Karpas-422 (cell line): ENCODE data around the gene VPS13D. TPM values are rescaled to one million over a fixed set of nuclear protein-coding genes. Genes with fewer than 3 reads are reported as not detected.

Source experiments
- DNase-seq: peaks from one replicate; pipeline ENCODE4 v3.0.0-alpha.2; 2015
- H2AFZ ChIP-seq: fragments of 200-600 bp; sonication (generic); 2 replicates; pipeline ENCODE4 v1.6.1; 2014; ENCODE audit warnings: antibody characterized with exemption, low read length, mixed read lengths
- H3K27ac ChIP-seq: fragments of 200-600 bp; sonication (generic); 2 replicates; pipeline ENCODE4 v1.5.1; 2014; ENCODE audit warnings: mild to moderate bottlenecking, low read length, moderate library complexity
- H3K27me3 ChIP-seq: fragments of 200-600 bp; sonication (generic); 2 replicates; pipeline ENCODE4 v1.6.1; 2014; ENCODE audit warnings: low read length, mixed read lengths
- H3K36me3 ChIP-seq: fragments of 200-600 bp; sonication (generic); 2 replicates; pipeline ENCODE4 v1.6.1; 2014; ENCODE audit warnings: low read length, mixed read lengths; ENCODE audit not compliant: insufficient read depth
- H3K4me1 ChIP-seq: fragments of 200-600 bp; sonication (generic); 2 replicates; pipeline ENCODE4 v1.6.1; 2014; ENCODE audit warnings: mild to moderate bottlenecking, low read length, mixed read lengths
- H3K4me2 ChIP-seq: fragments of 200-600 bp; sonication (generic); 2 replicates; pipeline ENCODE4 v1.6.1; 2014; ENCODE audit warnings: low read length, low read depth, mild to moderate bottlenecking; ENCODE audit not compliant: poor library complexity, severe bottlenecking
- H3K4me3 ChIP-seq: fragments of 200-600 bp; sonication (generic); 2 replicates; pipeline ENCODE4 v1.5.1; 2014; ENCODE audit warnings: mild to moderate bottlenecking, antibody characterized with exemption, low read length, mixed read lengths
- H3K79me2 ChIP-seq: fragments of 200-600 bp; sonication (generic); 2 replicates; pipeline ENCODE4 v1.6.1; 2014; ENCODE audit warnings: mild to moderate bottlenecking, low read length, mixed read lengths
- H3K9ac ChIP-seq: fragments of 200-600 bp; sonication (generic); 2 replicates; pipeline ENCODE4 v1.6.0; 2014; ENCODE audit warnings: low read length
- H3K9me2 ChIP-seq: fragments of 200-600 bp; sonication (generic), shearing (Covaris generic); replicated peaks from 2 replicates; pipeline ENCODE4 v1.6.0; 2014; ENCODE audit warnings: mild to moderate bottlenecking, low read length, moderate library complexity; ENCODE audit not compliant: insufficient read depth
- H3K9me3 ChIP-seq: fragments of 300-700, 200-600 bp; sonication (generic); 2 replicates; pipeline ENCODE4 v1.6.1; 2014; ENCODE audit warnings: low read length, mixed read lengths
- H4K20me1 ChIP-seq: fragments of 200-600 bp; sonication (generic); 2 replicates; pipeline ENCODE4 v1.6.1; 2014; ENCODE audit warnings: mild to moderate bottlenecking, antibody characterized with exemption, low read length, low read depth; ENCODE audit not compliant: insufficient read depth
- total RNA-seq: library from RNA; depleted of rRNA; stranded (reverse); fragments of >200 nt; shearing (Covaris generic); gene quantifications from 2 replicates; pipeline ENCODE4 v1.2.3, GENCODE V29; 2014; ENCODE audit warnings: low replicate concordance

VPS13D gene
- total RNA-seq, 1 experiment from 2014 or later = 36.2 TPM

- Histone ChIP-seq H3K4me2 (no peak overlapping the region), H3K9me2 (no peaks in the 10 kb centered on the region), H3K79me2 (no peaks in the 10 kb centered on the region), H3K36me3 (no peaks in the 10 kb centered on the region), H2AFZ (no peak overlapping the region), H3K4me1 (peaks cover 7% of the 10 kb centered on the region), H3K9ac (no peak overlapping the region), H3K27me3 (no peaks in the 10 kb centered on the region), H3K4me3 (no peak overlapping the region), H3K27ac (no peak overlapping the region), H3K9me3 (no peaks in the 10 kb centered on the region), H4K20me1 (no peaks in the 10 kb centered on the region)
- no peak for DNase-seq
These were observed 252.1 kb downstream of the VPS13D start for GRCh38 chr1:12481928-12482327.

GRCh38 chr1:12482988-12483387, 253.2 kb downstream of the VPS13D start:
- Histone ChIP-seq H3K27me3 (no peaks in the 10 kb centered on the region), H4K20me1 (no peaks in the 10 kb centered on the region), H3K9me3 (no peaks in the 10 kb centered on the region), H3K4me1 (peaks cover 7% of the 10 kb centered on the region), H3K27ac (no peak overlapping the region), H3K4me3 (no peak overlapping the region), H3K79me2 (no peaks in the 10 kb centered on the region), H2AFZ (no peak overlapping the region), H3K4me2 (no peak overlapping the region), H3K36me3 (no peaks in the 10 kb centered on the region), H3K9me2 (no peaks in the 10 kb centered on the region), H3K9ac (no peak overlapping the region)
- DNase-seq = no peak

DNA sequence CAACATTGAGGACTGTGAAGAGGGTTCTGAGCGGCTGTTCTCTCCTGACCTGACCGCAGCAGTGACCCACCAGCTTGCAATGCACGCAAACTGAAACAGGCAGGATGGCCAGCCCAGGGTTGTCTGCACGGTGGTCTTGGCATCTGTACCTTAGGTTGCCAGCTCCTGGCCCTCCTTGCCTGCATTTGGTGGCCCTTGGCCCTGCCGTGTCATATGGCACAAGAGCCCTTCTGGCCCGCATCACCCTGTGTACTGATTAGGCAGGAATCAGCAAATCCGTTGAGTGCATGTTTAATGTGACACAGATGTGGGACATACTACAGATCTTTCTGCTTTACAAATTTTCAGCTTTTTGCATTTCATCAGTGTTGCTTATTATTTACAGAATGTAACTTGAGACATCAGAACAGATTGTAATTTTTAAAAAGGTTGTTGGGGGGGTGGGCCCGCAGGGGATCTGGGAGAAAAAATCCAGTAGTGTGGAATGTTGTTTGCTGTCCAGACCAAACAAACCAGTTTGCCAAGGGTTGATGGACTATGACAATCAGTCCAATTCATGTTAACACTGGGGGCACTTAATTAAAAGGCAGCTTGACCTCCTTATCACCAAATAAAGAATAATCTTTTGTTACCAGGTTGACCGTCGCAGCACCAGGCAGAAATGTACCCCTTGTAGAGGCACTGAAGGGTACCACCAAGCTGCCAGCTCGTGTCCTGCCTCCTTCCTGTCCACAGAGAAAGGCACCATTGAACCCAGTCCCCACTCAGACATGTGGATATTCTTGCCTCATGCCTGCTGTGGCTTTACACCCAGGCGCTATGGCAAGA, 255.6 kb downstream of the VPS13D start:
- no peak overlapping the region for H2AFZ ChIP-seq
- no peak overlapping the region for H3K4me3 ChIP-seq
- H3K4me2 ChIP-seq = no peak overlapping the region
- H3K27me3 ChIP-seq = no peaks in the 10 kb centered on the region
- no peaks in the 10 kb centered on the region for H3K36me3 ChIP-seq
- no peak for DNase-seq
- no peaks in the 10 kb centered on the region for H3K79me2 ChIP-seq
- no peak overlapping the region for H3K27ac ChIP-seq
- H3K9ac ChIP-seq = no peak overlapping the region
- peaks cover 7% of the 10 kb centered on the region for H3K4me1 ChIP-seq
- no peaks in the 10 kb centered on the region for H3K9me3 ChIP-seq
- H3K9me2 ChIP-seq = no peaks in the 10 kb centered on the region
- H4K20me1 ChIP-seq = no peaks in the 10 kb centered on the region

DNA sequence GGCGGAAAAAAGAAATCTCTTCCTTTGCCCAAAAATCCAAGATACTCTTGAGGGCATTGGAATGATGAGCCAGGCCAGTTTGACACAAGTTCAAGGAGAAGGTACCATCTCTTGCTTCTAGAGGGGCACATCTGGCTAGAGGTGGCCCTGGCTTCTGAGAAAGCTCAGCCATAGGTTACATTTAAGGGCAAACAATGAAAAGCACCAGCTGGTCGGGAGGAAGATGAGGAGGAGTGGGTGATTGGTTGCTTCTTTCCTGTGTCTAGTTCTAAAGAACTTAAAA, 256.2 kb downstream of the VPS13D start:
- no peaks in the 10 kb centered on the region for H3K27me3 ChIP-seq
- no peaks in the 10 kb centered on the region for H3K9me2 ChIP-seq
- no peak overlapping the region for H3K4me2 ChIP-seq
- H3K36me3 ChIP-seq = no peaks in the 10 kb centered on the region
- no peaks in the 10 kb centered on the region for H4K20me1 ChIP-seq
- no peak overlapping the region for H2AFZ ChIP-seq
- peaks cover 3% of the 10 kb centered on the region for H3K4me1 ChIP-seq
- no peak overlapping the region for H3K4me3 ChIP-seq
- no peak for DNase-seq
- no peaks in the 10 kb centered on the region for H3K79me2 ChIP-seq
- H3K9me3 ChIP-seq = no peaks in the 10 kb centered on the region
- H3K9ac ChIP-seq = no peak overlapping the region
- H3K27ac ChIP-seq = no peak overlapping the region

DNA sequence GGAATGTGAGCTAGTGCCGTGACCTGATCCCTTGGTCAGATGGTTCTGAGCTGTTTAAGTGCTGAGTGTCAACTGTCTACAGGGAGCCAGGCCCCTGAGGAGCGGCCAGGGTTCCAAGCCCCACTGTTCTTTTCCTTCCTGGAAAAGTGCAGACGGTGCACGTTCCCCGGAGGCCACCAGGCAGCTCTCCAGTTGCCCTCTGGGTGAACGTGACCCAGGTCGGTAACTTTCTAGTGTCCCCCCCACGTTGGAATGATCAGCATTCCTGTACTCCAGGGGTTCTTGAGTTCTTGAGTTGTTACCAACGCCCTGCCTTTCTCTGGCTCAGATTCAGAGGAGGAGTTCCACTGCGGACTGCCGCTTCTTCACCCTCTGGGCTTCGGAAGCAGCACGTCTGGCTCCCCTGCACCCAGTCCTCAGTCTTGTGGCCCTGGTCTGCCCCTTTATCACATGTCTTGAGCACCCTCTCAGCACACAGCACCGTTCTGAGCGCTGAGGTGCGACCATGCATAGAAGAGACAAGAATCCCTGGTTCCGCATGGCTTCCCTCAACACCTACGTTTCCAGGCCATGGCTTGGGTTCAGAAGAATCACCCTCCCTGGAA, 256.7 kb downstream of the VPS13D start:
- Histone ChIP-seq H3K79me2 (no peaks in the 10 kb centered on the region), H3K4me1 (no peaks in the 10 kb centered on the region), H3K27ac (no peak overlapping the region), H3K9me2 (no peaks in the 10 kb centered on the region), H3K9me3 (no peaks in the 10 kb centered on the region), H3K4me2 (no peak overlapping the region), H3K9ac (no peak overlapping the region), H3K27me3 (no peaks in the 10 kb centered on the region), H4K20me1 (no peaks in the 10 kb centered on the region), H2AFZ (no peak overlapping the region), H3K36me3 (no peaks in the 10 kb centered on the region), H3K4me3 (no peak overlapping the region)
- no peak for DNase-seq

DNA sequence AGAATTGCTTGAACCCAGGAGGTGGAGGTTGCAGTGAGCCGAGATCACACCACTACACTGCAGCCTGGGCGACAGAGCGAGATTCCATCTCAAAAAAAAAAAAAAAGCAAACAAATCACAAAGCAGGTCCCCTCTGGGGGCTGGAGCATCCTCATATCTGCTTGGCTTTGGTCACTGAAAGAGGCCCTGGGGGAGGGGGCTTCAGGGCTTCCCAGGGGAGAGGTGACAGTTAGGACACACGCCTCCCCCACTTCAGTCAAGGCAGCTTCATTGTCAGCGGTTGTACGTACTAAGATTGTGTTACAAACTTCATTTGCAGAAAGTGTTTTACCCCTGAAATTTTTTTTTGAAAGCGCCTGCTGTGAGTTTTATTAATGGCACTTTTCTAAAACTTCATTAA, 257.7 kb downstream of the VPS13D start:
- no peaks in the 10 kb centered on the region for H3K4me1 ChIP-seq
- no peaks in the 10 kb centered on the region for H4K20me1 ChIP-seq
- no peaks in the 10 kb centered on the region for H3K36me3 ChIP-seq
- no peaks in the 10 kb centered on the region for H3K9me3 ChIP-seq
- H3K9me2 ChIP-seq = no peaks in the 10 kb centered on the region
- H3K4me3 ChIP-seq = no peak overlapping the region
- H3K4me2 ChIP-seq = no peak overlapping the region
- H3K9ac ChIP-seq = no peak overlapping the region
- H3K27ac ChIP-seq = no peak overlapping the region
- no peak overlapping the region for H2AFZ ChIP-seq
- no peaks in the 10 kb centered on the region for H3K79me2 ChIP-seq
- DNase-seq = no peak
- no peaks in the 10 kb centered on the region for H3K27me3 ChIP-seq

DNA sequence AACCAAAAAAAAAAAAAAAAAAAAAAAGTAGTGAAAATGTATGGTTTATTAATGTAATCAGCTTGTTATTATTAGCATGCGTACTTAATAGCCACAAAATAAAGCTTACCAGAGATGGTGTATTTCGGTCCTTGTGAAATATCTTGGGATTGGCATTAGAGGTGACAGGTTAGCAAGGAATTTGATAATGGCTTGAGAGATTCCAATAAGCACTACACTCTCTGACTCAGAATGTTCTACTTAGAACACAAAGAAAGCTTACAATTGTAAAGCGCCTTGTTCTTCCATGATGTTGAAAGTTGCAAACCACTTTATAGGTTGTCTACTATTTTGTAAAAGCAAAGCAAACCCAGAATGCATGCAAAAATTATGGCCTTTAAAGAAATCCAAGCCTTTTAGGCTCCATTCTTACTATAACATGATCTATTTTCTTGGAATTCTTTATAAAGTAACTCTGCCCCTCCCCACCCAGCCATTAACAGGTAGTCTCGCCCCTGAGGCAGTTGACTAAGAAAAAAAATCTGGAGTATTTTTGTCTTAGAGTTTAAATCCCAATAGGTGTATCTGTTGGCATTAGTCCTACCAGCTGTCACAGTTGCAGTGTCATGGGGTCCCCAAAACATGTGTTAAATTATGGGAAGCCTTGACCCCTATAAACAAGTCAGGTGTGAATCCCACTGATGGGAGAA, 259.0 kb downstream of the VPS13D start:
- no peak overlapping the region for H3K4me3 ChIP-seq
- H3K4me2 ChIP-seq = no peak overlapping the region
- no peaks in the 10 kb centered on the region for H3K9me3 ChIP-seq
- no peaks in the 10 kb centered on the region for H3K9me2 ChIP-seq
- DNase-seq = no peak
- H2AFZ ChIP-seq = no peak overlapping the region
- no peaks in the 10 kb centered on the region for H3K4me1 ChIP-seq
- no peak overlapping the region for H3K9ac ChIP-seq
- H3K27ac ChIP-seq = no peak overlapping the region
- H4K20me1 ChIP-seq = no peaks in the 10 kb centered on the region
- H3K36me3 ChIP-seq = no peaks in the 10 kb centered on the region
- H3K79me2 ChIP-seq = no peaks in the 10 kb centered on the region
- H3K27me3 ChIP-seq = no peaks in the 10 kb centered on the region

DNA sequence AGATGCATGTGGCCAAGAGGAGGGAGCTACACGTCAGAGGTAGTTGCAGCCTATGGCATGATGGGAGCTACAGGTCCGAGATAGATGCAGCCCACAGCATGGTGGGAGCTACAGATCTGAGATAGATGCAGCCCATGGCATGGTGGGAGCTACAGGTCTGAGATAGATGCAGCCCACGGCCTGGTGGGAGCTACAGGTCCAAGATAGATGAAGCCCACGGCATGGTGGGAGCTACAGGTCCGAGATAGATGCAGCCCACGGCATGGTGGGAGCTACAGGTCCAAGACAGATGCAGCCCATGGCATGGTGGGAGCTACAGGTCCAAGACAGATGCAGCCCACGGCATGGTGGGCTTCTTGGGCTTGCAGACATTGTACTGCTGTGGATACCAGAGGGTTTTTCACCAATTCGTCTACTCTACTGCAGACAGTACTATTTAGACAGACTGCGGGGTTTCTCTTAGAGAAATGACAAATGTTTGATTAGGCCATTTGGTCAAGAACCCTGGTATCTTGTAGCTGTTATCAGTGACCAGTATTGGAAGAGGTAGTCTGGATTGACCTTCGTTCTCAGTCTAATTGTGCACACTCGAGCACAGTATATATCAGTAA, 260.8 kb downstream of the VPS13D start:
- H4K20me1 ChIP-seq = no peaks in the 10 kb centered on the region
- no peak for DNase-seq
- H3K9me2 ChIP-seq = no peaks in the 10 kb centered on the region
- no peak overlapping the region for H3K4me2 ChIP-seq
- H3K9ac ChIP-seq = no peak overlapping the region
- no peaks in the 10 kb centered on the region for H3K27me3 ChIP-seq
- H3K36me3 ChIP-seq = no peaks in the 10 kb centered on the region
- no peaks in the 10 kb centered on the region for H3K4me1 ChIP-seq
- H3K9me3 ChIP-seq = no peaks in the 10 kb centered on the region
- no peak overlapping the region for H3K4me3 ChIP-seq
- no peak overlapping the region for H2AFZ ChIP-seq
- no peaks in the 10 kb centered on the region for H3K79me2 ChIP-seq
- no peak overlapping the region for H3K27ac ChIP-seq
